Activated naive CD4-positive, alpha-beta T cell treated with anti-CD3 and anti-CD28 coated beads, Interleukin-2, amount 50 U/mL, for 16 hours (primary cell): ENCODE results near the gene SMIM35.

Source experiments
- DNase-seq: peaks from one replicate; pipeline ENCODE4 v3.0.0-alpha.2; 2020

The SMIM35 gene

DNA sequence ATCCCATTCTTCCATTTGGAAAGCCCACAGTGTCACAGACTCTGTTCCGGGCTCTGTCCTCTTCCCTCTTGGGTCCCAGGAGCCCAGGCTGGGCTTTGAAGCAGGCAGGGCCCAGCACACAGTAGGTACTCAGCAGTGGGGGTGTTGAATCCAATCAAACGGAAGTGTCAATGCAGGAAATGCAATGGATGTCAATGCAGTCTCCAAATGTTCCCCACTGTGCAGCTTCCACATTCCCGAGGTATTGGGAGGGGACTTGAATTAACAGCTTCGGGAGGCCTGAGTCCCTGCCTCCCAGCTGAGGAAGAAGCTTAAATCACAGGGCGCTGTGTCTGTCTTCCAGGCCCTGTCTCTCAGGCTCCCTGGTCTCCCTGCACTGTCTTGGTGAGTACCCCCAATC, 21.8 kb upstream of the SMIM35 start:
- no peak for DNase-seq

DNA sequence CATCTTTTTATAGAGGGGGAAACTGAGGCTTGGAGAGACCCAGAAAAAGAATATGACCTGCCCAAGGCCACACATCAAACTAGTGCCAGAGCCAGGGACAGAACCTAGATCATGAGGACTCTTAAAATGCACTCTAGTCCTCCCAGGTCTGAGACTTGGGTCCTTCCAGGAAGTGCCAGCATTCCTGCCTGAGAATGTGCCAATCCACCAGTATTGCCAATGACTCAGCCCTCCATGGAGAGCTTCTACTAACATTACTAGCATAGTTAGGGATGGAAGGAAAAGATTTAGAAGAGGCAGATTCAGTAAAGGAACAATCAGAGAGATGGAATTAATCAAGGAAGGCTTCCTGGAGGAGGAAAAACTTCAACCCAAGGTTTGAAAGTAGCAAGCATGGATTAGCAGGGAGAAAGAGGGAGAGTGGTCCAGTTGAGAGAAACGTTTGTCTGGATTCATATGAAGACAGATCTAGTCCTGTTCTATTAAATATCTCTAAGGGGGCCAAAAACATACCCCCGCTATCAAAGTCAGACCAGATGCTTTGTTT, 20.1 kb upstream of the SMIM35 start:
- DNase-seq: no peak

DNA sequence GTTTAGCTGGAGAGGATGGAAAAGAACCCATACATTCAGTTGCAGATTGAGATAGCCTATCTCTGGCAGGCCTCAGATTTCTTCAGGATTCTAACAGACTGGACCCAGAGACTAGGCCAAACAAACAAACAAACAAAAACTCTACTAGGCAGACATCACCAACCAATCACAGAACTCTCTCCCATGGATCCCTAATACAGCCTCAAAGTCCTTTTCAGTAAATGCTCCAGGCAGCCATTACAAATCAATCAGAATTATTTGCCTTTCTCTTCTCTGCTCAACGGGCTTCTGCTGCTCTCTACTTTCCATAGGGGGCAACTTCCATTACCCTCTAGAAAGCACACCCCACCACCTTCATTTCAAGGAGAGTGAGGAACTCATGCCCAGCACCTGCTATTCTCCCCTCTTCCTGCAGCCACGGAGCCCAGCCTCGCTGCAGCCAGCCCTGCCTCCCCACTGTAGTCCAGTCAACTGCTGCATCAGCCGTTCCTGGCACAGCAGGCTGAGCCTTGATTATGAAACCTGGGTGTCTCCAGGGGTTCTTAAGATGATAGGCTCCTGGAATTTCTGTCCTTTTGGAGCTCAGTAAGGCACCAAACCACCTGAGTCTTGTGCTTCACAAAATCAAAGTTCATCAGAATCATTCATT, 19.0 kb upstream of the SMIM35 start:
- no peak for DNase-seq

DNA sequence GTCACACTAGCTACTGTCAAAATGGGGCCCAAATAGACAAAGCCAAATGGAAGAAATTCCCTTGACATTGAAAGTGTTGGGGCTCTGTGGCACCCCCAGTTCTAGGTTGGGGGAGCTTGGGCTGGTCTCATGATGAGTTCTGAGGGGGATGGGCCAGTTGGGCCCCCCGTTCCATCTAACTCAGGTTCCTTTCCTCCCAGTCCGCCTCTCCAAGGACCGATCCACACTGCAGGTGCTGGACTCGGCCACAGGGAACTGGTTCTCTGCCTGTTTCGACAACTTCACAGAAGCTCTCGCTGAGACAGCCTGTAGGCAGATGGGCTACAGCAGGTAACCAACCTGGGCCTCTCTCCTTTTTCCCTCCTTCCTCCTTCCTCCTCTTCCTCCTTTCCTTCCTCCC, 17.7 kb upstream of the SMIM35 start:
- DNase-seq: no peak

DNA sequence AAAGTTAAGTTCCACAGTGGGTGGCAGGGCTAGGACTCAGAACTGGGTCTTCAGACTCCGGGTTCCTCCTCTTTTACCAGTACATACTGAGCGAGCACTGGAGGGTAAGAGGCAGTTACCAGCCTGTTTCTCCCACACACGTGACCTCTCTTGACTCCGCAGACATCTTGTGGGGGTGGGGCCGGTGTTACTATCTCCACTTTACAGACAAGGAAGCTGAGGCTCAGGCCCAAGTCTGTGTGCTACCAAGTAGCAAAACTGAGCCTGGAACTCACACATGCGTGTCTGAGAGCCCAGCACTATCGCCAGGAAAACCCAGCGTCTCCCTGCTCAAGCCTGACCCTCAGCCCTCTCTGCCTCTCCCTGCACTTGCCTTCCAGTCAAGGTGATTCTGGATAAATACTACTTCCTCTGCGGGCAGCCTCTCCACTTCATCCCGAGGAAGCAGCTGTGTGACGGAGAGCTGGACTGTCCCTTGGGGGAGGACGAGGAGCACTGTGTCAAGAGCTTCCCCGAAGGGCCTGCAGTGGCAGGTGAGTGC, 16.0 kb upstream of the SMIM35 start:
- no peak for DNase-seq

DNA sequence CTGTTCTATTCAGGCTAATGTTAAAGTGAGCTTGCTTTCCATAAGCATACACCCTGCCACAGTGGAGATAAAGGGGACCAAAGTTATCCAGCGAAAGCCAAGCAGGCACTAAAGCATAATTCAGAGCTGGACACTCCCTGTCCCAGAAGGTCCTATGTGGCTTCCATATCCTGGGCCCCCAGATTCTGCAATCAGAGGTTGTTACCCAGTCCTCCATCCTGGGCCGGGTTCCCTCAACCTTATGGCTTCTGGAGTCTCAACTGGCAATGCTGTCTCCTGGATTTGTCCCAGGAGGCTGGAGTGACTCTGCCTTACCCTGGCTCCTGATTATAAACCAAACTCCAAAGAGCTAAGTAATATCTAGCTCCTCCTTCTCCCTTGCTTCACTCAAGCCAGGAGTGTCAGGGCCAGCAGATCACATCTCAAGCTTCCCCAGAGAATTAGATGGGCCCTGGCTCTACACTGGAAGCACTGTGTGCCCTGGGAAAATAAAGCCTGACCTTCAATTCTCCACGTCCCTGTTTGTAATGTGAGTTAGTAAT, 14.0 kb upstream of the SMIM35 start:
- DNase-seq: no peak

DNA sequence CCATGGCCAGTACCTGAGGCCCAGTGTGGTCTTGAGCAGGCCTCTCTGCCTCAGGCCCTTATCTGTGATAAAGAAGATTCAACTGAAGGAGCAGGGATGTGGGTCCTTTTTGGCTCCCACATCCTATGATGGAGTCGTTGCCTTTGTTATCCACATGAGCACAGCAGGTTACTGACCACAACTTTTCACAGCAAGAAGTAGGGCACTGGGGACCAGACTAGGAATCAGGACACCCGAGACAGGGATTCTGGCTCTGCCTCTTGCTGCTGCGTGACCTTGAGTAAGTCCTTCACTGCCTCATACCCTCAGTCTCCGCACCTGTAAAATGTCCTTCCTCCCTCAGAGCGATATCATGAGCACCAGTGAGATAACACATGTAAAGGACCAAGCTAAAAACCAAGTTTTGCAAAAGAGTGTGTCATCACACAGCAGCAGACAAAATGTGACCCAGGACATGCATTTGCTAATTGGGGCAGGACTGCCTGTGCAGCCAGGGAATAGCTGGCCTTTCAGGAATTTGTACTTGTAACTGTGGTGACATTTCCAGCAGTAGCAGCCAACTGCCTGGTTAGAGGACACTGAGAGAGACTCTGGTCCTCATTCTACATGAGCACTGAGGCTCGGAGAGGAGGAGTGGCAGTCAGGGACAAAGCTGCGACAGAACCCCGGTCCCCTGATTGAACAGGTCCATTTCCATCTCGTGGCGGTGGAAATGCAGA, 13.2 kb upstream of the SMIM35 start:
- no peak for DNase-seq

DNA sequence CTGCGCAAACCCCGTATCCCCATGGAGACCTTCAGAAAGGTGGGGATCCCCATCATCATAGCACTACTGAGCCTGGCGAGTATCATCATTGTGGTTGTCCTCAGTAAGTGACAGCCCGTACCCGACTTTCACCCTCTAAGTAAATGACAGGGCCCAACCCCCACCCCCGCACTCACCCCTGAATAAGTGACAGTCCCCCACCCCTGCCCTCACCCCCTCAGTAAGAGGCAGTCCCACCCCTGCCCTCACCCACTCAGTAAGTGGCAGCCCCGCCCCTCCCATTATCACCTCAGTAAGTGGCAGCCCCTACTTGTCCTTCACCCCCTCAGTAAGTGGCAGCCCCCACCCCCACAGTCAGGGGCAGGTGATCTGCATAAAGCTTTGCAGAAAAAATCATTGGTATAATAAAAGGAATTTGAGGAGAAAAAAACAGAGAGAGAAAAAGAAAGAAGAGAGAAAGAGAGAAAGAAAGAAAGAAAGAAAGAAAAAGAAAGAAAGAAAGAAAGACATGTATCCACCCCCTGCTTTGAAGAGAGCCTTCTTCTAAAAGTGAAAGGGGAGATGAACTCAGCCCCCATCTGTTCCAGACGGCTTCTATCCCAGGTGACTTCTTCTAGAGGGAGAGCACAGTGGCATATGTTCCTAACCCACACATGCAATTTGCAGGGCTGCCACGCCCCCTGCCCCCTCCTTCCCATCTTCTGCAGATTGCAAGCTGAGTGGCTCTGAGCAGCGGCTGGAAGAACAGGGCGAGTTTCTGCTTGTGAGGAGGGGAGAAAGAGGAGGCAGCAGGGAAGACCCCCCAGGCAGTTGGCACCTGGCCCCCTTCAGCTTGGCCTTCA, 12.5 kb upstream of the SMIM35 start:
- no peak for DNase-seq

DNA sequence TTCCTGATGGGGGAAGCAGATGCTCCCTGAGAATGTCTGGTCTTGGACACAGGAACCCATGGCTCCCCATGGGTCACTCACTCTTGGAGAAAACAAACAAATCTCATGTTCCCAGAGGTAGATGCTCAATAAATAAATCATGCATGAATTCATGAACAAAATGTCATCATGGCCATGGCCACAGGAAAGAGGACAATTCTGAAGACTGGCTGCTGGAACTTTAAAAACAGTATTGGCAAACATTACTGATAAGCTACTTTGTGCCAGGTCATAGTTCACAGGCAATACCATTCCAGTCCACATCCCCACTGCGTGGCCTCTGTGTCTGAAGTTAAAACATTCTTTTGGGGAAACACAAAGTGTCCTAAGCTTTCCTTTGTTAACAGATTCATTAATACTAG, 9.2 kb upstream of the SMIM35 start:
- DNase-seq: no peak

DNA sequence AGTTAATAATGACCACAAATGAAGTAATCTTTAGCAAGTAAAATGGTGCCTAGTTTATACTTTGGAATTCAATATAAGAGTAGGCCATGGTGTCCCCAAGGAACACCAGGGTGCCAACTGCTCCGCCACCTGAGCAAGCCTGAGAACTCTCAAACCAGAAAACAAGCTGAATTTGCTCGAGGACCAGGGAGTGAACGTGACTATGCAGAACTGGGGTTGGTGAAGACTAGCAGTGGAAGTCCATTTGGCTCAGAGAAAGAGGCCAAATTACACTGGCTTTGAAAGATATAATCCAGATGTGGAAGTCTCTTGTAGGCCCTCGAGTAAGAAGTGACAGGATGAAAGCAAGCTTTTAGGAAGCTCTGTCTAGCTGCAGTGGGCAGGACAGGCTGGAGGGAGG, 8.7 kb upstream of the SMIM35 start:
- DNase-seq: no peak

DNA sequence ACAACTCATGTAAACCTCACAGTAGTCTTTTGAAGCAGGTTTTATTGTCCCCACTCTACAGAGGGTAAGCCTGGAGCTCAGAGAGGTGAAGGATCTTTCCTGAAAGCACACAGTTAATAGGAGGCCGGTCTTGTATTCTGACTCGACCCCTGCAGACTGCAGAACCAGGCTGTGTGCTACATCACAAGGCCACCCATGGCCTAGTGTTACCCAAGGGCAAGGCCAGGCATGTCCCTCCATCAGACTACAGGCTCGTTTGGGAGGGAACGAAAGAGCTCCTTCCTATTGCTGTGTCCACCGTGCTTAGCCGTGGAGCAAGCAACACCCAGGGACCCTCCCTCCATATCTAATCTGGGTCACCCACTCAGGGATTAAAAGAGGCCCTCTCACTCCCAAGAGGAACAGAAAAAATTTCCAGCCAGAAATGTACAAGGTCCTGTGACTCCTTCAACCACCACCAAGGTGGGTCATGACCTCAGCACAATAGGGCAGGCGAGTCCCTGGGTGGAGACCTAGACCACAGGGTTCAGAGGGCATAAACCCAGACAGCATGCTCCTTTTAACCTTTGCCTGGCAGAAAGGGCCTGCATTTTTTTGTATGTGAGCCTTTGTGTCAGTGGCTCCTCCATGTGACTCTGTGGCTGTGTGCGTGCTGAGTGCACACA, 6.3 kb upstream of the SMIM35 start:
- no peak for DNase-seq

DNA sequence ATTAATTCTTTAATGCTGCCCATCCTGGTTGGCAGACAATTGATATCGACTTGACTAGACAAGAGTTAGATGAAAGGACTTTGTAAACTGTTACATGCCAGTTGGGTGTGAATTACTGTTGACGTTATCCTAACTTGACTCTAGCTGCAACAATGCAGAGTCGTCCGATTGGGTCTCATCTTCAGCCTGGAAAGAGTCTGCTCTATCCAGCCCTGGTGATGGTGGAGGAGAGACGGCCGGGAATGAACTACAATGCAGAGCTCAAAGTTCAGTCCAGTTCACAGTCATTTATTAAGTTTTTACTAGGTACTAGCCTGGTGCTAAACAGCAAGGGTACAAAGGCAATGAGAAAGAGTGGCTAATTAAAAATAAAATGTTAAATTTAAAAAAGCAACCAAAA, 4.9 kb upstream of the SMIM35 start:
- DNase-seq: no peak

DNA sequence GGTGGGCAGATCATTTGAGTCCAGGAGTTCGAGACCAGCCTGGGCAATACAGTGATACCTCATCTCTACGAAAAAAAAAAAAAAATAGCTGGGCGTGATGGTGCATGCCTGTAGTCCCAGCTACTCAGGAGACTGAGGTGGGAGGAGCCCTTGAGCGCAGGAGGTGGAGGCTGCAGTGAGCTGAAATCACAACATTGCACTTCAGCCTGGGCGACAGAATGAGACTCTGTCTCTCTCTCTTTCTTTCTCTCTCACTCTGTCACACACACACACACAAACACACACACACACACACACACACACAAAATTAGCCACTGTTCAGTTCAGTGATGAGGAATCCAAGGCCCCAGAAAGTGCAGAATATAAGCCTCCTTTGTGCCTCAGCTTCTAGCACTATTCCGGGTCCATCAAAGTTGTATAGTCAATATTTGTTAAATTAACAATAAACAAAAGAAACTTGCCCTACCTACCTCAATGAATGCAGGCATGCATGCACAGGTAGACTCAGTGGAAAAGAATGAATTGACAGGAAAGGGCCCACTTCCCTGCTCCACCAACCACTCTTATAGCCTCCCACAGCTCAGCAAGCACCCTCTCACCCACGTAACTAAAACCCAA, 3.9 kb upstream of the SMIM35 start:
- DNase-seq: no peak

DNA sequence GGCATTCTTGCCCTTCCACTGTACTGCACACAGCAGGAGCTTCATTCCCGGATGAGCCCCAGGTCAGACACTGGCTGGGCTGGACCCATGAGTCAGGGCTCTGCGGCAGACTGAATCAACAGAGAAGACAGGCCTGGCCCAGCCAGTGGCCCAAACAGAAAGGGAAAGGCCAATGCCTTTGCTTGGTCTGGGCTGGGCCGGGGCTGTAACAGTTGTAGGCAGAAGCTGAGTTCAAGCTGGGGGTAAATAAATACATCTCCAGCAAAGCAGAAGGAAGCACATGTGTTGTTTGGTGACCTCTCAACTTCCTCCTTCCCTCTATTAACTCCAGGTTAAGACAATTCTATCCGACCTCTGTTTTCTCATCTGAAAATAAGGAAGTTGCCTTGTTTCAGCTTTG, 1.8 kb upstream of the SMIM35 start:
- DNase-seq: no peak

DNA sequence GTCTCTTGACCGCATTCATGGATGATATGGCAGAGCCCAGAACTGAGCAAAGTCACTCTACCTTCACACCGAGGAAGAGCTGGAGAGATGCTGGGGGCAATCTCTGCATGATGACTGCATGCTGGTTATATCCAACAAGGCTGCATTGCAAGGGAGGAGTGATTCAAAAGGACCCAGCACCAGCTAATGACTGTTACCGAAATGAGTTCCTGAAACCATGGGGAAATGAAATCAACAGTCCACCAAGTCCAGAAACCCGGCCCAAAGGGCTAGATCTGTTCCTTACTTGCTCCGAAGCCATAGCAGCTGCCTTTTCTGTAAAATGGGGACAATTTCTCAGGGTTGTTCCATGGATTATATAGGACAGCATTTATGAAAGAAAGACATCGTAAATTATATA, 1.2 kb upstream of the SMIM35 start:
- DNase-seq: no peak

DNA sequence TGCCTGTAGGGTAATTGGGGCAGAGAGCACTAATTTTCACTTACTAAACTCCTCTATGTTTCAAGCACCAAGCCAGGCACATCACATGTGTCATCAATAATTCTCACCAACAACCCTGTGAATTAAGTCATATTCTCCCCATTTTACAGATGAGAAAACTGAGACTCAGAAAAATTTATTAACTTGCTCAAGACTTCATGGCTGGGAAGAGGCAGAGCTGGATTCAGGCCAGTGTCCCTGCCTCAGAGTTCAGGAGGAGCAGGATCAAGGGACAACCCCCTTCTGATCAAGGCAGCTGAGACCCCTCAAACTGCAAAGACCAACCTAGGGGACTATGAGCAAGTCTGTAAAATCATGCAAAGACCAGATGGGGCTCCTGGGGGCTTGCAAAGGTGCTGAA, 2.1 kb downstream of the SMIM35 start:
- no peak for DNase-seq

DNA sequence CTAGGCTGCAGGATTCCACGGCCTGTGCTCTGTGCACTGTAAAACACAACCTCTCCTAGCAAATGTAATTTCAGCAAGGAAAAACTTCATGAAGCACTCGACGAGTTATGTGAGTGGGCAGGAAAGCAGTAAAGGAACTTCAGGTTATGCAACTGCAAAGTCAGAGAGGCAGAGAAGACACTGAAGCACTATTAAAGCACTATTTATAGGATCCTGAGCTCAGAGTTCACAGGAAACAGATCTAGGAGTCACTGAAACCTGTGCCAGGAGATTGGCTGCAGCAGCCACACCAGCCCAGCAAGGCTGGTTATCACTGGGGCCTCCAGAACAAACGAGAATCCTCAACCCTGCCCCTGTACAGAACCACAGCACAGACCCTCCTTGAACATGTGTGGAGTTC, 2.5 kb downstream of the SMIM35 start:
- DNase-seq: no peak

DNA sequence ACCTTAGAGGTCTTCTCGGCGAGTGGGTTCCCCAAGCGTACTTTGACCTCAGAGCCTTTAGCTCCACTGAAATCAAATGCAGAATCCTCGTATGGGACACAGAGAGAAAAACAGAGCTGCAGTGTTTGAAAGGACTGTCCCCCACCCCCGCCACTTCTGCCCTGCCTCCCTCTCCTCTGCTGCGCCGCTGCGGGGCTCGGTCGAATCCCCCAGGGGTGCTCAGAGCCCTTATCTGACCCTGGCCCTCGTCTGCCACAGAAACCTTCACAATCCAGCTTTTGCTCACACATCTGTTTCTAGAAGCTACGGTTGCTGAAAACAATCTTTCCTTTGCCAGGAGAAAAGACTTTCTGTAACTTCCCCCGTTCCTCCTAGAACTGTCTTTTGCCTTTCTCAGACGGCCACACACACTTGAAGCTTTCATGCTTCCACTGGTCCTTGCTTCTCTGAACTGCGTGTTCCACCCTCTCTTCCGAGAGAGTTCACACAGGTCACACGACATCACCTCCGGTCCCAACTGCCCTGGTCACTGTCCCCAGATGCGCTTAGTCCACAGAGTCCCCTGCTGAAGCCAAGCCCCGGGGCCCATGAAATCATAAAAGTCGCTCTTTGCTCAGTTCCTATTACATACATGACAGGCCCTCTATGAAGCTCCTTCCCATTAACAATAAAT, 3.7 kb downstream of the SMIM35 start:
- no peak for DNase-seq

DNA sequence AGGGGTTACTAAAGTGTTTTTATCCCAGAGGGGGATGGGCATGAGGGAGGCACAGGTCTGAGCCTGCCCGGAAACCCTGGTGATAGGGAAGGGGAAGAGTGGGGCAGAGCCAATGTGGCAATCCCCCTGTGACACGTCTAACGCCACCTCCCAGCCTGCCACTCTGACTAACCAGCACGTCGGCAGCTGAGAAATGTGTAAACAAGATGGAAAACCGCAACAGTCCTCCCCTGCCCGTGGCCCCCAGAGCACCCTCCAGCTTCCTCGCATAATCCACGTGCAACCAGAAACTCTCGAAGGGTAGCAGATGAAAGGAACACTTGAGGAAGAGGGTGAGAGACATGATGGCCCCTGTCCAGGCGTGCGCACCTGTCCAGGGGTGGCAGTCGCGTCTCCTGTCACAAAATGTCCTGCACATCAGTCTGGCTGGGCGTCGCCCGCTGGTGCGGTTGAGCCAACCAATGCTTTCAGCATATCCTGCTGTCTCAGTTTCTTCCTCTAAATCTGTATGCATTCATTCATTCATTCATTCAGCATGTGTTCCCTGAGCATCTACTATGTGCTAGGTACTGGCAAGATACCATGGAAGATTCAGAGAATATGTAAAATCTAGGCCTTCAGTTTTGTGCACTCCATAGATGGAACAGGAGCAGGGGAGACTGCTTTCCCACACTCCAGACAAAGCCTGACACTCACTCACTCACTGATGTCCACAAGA, 5.4 kb downstream of the SMIM35 start:
- DNase-seq: no peak

DNA sequence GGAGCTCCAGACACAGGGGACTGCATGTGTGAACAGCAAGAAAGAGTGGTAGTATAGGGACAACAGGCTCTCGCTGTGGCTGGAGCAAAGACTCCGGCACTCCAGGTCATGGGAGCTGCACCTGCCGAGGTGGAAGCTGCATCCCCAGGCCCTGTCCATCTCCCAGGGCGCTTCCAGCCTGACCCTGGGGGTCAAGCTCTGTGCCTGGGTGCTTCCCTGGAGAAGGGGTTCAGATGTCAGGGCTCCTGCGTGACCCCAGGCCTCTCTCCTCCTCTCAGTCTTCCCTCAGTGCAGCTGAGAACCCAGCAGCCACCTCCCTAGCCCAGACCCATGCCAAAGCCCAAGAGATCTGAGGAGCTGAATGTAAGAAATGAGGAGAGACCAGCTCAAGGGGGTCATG, 6.5 kb downstream of the SMIM35 start:
- no peak for DNase-seq

DNA sequence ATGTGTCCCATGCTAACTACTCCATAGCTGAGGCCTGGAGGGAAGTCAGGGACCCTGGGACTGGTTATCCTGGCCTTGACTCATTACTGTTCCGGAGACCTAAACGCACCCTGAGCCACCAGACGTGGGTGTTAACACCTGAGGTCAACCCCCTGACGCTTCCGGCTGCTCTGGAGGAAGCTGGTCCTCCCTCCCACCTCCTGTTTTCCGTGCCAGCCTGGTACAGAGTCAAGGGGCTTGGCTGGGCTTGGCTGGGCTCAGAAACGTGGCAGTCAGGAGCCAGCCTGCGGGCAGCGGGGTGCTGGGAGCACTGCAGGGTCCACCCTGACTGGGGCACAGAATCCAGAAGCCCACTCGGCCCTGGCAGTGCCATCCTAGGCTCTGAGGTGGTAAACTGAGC, 7.3 kb downstream of the SMIM35 start:
- DNase-seq: no peak
